HG02763 (cell line): Measurements from ENCODE around the gene SRGAP3.

ENCODE experiments used
- ATAC-seq: cut with Tn5 transposase; IDR thresholded peaks from one replicate; pipeline ENCODE4 v1.9.1; 2021; ENCODE audit warnings: mild to moderate bottlenecking, moderate library complexity; ENCODE audit not compliant: unreplicated experiment

Gene SRGAP3

DNA sequence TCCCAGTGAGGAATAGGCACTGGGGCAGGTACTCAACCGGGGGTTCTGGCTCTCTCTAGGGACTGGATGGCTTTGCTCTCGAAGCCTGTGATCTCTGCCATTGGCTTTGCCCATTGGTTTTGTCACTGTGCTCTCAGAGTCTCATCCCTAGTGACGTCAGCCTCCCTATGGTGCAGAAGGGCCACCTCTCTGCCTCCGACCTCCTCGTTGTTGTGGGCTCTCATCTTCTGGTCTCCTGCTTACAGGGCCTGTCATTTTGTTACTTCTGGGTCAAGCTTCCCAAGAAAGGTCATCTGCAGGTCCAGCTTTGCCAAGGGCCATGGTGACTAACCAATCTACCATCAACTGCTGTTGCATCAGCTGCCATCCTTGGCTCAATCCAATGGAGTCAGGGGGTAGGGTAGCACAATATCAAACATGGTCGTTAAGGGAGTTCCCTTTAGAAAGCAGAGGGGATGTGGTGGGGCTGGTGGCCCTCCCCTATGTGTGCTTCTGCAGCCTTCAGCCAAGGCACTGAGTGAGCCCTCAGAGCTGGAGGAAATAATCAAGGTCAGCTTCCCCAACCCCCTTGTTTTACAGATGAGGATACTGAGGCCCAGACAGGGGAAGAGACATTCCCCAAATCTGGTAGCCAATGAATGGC, 272.8 kb downstream of the SRGAP3 start:
- no peak for ATAC-seq

DNA sequence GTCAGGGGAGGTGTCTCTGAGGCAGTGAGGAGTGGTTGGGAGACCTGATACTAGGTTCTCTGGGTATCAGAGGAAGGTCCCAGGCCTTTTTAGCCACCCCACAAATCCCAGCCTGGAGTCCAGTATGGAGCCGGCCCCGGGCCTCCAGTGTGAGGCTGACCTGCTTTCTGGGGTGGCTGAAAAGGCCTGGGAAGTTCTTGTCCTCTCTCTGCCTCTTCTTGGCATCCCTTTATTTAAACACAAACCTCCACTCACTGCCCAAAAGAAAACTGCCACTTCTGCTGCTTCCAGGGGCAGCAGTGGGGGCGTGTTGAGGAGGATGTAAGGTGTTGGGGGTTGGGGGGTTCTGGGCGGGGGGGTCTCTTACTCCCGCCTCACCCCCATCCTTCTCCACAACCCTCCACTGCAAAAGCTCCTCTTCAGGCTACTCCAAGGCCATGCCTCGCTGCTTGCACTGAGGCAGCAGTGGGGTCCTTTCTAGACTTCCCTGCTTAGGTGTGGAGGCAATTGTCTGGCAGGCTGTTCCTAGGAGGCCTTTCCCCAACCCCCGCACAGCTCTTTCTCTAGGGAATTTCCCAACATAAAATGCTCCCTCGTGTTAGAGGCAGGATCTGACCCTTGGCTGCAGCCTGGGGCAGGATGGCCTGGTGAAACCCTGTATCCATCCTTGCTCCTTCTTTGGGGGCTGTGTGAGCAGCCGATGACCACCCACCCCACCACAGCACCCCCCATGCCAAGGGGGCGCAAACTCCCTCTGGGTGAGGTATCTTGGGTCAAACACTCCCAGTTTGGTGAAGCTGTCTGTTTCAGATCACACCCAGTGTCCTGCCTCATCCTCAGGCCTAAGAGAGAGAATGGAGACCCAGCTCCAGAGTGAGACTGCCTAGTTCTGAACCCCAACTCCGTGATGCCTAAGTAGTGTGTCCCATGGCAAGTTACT, 274.1 kb downstream of the SRGAP3 start:
- ATAC-seq, result no peak

DNA sequence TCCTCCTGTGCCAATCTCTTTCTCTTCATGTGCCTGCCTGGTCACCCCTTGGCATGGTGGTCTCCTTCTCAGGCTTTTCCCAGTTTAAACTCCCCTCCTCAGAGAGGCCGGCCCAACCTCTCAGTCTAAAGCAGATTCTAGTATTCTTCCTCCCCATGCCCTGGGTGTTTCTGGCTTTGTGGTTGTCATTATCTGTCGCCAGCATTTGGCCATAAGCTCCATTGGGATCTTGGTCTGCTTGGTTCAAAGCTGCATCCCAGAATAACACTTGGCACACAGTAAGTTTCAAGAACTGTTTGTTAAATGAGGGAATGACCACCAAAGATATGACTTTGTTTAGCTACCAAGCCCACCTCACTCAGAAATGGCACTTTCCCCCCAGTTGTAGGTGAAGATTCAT, 275.0 kb downstream of the SRGAP3 start:
- no peak for ATAC-seq

DNA sequence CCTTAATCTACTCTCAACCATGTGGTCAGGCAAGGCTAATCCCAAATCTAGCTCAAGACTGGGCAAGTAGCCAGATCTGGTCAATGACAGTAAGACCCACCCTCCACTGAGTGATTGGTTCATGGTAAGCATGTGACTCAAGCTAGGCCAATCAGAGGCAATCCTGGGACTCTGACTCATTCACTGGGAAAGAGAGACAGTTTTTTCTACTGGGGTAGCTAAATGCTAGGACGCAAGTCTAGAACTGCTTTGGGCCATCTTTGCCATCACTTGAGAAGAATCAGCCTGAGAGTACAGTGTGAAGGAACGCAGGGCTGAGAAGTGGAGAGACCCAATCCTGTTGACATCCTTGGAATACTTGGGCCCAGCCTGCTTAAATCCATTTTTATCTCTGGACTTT, 276.8 kb downstream of the SRGAP3 start:
- ATAC-seq, result no peak

DNA sequence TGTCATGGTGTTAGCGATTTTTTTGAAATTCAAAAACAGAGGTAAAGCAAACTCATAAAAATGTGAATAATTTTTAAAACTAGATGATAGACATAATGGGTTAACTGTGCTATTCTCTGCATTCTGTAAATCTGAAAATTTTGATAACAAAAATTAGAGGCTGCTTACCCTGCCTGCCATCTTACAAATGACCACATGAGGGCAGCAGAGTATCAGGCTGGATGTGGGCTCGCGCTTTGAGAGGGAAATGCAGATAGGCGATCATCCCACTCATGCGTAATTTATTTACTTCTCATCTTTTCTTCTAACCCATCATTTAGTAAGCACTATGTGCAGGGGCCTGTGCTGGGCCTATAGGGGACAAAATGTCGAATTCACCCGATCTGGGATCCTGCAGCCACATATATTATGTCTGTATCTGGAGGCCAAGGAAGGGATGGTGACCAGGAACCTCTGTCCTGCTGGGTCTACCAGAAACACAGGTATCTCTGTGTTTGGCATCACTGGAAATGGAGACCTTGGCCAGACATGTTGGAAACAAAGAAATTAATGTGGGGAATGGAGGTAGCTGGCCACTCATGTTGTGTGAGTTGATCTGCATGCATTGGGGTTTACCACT, 278.4 kb downstream of the SRGAP3 start:
- no peak for ATAC-seq

DNA sequence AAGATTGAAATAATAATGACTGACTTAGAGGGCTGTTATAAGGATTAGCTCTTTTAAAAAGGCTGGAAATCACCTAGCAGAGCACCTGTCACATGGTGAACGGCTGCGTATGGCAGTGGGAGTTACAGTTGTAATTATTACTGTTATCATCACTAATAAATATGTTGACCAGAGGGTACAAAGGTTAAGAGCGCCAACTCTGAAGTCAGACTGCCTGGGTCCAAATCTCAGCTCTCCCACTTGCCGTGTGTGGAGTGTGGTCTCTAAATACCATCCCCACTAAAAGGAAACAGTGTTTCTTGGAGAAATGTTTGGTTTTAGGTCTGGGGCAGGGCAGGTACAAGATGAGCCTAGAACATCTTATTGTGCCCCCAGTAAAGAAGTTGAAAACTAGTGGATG, 280.2 kb downstream of the SRGAP3 start:
- no peak for ATAC-seq

DNA sequence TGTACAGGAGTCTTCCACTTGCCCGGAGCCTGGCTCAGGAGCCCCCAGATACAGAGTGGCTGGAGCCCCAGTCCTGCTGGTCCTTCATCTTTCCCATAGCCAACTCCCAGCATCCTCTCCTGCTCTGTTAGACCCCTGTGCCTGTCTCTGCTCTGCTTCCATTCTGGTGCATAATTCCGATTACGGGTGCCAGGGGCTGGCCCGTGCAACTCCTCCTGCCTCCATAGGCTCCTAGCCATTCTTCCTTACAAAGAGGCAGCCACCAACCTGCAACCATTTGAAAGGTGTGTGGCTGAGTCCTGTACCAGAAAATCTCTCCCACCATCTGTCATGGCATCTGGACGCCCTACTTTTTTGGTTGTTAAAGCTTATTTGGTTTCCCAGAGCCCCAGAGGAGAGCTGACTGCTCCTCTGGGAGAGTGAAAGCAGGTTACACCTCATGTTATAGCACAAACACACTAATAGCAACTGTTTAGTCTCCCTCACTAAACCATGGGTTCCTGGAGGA, 281.0 kb downstream of the SRGAP3 start:
- ATAC-seq, result no peak

DNA sequence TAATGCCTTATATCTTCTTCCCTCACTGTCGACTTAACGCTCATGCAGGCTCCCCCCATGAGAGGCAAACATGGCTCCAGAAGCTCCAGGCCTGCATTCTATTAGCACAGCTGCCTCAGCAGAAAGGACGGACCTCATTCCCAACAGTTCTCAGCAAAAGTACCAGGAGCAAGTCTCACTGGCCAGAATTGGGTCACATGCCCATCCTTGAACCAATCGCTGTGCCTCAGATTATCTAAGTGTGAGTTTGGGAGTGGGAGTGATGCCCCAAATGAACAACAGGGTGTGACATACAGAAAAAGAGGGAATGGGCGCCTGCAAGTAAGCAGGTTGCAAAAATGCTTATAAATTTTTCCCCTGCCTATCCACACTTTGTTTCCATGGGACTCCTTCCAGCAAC, 281.9 kb downstream of the SRGAP3 start:
- ATAC-seq, result no peak

DNA sequence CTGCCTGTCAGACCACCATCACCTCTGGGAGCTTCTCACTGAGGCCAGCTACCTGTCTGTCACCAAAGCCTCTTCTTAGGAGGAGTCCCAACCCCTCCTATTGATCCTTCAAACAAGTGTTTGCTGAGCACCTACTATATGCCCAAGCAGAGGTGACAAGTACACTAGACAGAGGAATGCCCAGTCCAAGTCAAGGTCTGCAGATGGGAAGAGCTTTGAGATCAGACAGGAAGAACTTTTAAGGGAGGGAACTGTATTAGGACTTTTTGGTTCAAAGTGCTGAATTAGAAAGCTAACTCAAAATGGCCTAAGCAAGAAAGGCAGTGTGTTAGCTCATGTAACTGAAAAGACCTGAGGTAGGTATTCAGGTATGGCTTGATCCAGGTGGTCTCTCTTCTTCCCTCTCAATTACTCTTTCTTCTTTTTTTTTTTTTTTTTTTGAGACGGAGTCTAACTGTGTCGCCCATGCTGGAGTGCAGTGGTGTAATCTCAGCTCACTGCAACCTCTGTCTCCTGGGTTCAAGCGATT, 282.6 kb downstream of the SRGAP3 start:
- ATAC-seq, result no peak

DNA sequence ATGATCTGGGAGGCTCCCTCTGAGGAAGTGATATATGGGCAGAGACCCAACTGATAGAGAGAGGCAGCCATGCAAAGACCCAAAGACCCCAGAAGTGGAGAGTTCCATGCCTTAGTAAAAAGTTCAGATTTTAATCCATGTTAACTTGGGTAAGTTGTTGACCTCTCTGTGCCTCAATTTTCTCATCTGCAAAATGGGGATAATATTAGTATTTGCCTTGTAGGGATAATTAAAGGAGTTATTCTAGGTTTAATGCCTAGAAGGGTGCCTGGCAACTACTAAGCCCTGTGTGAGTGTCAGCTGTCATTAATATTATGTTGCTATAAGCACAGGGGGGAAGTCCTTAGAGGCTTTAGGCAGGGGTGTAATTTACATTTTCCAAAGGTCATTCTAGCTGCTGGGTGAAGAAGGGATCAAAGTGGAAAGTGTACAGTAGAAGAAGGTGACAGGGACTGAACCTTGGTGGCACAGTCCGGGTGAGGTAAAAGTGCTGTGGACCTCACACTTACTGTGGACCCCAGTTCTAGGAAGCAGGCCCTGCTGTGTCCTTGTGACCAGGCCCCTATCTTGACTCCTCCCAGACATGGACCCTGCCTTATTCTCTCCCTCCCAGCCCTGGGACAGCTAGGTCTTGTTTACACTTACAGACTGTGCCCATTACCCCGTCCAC, 283.2 kb downstream of the SRGAP3 start:
- ATAC-seq, result no peak

DNA sequence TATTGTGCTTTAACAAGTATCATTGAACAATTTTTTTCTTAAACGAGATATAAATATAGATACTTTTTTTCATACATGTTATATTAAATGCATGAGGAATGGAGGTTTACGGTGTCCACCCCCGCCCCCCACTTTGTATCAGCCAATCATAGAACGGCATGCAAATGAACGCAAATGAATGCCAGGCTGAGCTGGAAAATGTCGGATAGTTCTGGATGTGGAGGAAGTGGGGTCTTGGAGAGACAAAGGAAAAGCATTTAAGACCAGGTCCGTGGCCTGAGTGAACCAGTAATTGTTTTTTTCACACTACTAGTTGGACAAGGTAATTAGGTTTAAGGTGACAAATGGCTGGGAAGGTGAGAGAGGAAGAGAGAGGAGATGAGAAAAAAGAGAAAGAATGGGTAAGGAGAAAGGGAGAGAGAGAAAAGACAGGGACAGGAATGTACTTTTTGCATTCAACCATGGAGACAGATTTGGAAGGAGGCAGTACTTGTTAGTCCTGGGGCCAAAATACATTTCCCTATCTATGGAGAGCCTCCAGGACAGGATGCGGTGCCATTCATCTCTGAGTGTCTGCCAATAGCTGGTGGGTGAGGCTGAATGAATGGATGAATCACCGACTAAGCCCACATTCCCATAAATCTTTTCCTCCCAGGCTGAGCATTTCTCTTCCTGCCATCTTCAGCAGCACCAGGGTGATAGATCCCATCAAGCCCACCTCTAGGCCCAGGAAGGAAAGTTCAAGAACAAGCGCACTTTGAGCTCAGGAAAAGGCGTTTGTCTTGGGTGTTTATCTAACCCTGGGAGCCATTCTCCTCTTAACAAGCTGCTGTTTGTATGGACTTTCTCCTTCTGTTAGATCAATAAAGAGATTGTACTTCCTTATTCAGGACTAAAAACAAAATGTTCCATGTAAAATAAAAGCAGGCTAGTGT, 284.7 kb downstream of the SRGAP3 start:
- ATAC-seq, result no peak

DNA sequence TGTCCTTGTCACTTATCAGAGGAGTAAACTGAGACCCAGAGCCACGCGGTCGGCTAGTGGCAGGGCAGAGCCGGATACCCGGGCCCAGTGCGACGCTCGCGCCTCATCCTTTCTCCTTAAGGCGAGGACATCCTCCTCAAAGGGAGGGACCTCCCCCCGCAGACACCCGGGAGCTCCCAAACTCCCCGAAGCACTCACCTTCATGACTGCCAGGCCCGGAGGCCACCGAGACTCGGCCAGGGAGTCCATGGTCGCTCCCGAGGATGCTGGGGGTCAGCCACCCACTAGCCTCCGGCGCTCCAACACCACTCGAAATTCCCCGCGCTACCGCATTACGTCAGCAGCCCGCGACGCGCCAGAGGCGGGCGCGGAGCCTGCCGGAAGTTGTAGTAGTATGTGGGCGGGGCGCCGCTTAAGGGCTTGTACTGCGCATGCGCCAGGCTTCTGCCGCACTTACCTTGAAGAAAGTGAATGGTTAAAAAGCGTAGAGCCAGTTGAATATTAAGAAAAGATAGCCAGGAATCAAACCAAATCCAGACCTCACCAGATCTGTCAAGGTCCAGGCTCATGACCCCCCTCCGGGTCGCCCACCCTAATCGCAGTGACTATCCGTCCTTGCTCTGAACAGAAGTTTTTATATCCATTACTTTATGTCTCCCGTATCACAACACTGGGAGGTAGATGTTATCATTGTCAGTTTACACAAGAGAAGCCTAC, 286.2 kb downstream of the SRGAP3 start, which contains the start of gene RAD18:
Gene RAD18, minus strand, starts transcription at position 336 of the 717 bp plus-strand sequence. Its CDS starts 87 bp downstream, at position 249.
- peak; percentile 94 for ATAC-seq

DNA sequence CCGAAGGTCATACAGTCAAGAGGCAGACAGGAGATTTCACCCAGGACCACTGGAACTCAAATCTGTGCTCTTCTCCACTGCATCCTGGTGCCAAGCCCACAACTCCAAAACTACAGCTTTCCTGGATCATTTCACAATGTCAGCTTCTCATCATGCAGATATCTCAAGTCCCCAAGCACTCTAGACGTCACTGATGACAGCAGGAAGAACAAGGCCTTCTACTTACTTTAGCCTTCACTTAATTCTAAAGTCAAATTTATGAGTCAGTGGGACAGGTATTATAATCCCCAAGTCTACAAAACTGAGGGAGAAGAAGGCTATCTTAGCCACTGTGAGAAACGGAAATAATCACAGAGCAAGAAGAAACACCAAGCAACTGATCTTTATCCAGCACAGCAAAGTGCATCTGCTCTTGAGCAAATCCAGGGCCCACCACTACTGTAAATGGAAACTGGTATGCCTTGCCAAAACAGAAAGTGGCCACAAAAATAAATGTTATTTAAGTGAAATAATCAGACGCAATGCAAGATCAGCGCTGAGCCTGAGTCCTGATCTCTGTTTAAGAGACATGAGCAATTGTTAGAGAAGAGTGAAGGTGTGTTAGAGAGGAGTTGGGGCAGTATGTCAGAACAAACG, 287.1 kb downstream of the SRGAP3 start:
- no peak for ATAC-seq

DNA sequence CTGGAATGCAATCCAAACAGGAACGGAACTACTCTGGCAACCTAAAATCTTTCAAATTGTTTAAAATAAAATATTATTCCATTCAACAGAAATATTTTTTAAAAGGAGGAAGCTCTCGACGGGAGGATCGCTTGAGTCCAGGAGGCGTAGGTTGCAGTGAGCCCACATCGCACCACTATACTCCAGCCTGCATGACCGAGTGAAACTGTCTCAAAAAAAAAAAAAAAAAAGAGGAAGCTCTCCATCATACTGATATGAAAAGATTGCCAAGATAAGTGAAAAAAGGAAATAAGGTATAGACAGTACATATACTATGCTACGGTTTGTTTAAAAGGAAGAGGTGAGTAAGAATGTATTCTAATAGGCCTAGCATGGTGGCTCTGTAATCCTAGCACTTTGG, 289.8 kb downstream of the SRGAP3 start:
- no peak for ATAC-seq

DNA sequence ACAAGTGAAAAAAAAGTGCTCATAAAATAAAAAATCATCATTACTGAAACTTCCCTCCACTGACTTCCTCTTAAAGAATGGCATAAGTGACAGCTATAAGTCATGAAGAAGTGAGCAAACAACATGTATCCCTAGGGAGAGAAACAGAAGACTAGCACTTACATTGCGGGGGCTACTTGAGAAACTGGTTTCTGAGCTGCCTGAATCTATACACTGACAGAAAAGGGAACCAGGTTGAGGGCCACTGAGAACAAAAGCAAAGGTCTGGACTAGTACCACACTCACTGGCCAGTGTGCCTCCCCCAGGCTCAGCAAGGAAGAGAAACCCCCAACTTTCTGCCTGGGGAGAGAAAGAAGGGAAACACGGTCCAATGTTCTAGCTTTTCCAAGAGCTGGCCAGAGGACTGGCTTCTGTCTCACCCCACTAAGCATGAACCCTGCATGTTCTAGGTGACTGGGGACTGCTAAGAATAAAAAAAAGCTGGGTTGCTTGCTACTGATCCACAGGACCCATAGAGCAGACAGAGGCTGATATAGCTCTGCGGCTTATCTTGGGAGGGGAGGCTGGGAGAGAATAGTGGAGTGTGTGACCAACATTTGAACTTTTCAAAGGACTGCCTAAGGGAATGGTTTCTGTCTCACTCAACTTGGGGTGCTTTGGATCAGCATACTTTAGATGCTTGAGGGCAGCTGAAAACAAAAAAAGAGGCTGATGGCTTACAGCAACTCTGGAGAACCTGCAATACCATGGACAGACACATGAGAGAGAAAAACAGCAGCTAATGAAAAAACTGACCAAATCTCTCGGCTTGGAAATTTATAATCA, 294.3 kb downstream of the SRGAP3 start:
- ATAC-seq, result peak; percentile 83

DNA sequence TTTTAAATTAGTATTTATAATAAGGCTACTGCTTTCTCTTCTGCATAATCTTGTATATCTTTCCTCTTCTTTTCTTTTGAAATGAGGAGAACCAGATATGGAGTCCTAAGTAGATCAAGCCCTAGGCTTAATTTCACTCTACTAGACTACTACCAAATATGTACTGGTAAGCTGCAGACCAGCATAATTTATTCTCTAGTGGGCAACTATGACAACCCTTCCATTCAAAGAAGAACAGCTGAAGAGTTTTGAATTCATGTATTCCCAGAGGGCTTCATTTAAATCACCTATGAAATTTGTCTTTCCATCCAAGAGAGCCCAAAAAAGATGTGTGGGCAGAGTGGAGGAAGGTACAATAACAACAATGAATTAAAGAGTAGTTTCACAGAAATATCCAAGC, 296.1 kb downstream of the SRGAP3 start:
- no peak for ATAC-seq

DNA sequence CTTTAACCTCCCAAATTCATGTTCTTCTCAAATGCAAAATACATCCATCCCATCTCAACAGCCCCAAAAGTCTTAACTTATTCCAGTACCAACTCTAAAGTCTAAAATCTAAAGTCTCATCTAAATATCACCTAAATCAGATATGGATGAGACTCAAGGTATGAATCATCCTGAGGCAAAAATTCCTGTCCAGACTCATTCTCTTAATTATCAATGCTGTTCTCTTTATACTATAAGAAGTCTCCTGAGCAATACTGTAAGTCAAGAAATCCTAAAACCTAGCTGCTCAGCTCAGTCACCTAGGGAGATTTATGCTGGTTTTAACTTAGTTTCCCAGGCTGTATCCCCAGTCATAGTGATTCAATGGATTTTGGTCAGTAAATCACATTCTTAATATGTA, 297.3 kb downstream of the SRGAP3 start:
- no peak for ATAC-seq
